SK-N-SH treated with all-trans-retinoic acid at 6 μM for 48 hours (cell line): ENCODE data around the gene POLE.

Experiments
- ATAC-seq: fragments of 200-7000 bp; cut with Tn5 transposase; 3 replicates; pipeline ENCODE4 v1.9.1; 2020; ENCODE audit warnings: mild to moderate bottlenecking, moderate library complexity
- ARNTL ChIP-seq: fragments of 450-650 bp; formaldehyde crosslinking; IDR thresholded peaks from 2 replicates; pipeline ENCODE4 v1.5.0; 2020; ENCODE audit warnings: low read depth, mild to moderate bottlenecking, moderate library complexity, borderline replicate concordance
- BACH2 ChIP-seq: fragments of 250-450 bp; sonication (Bioruptor Pico); IDR thresholded peaks from 2 replicates; pipeline ENCODE4 v1.9.0; 2021; ENCODE audit warnings: mild to moderate bottlenecking, borderline replicate concordance
- CREB5 ChIP-seq: fragments of 250-450 bp; sonication (Bioruptor Pico); IDR thresholded peaks from 2 replicates; pipeline ENCODE4 v1.5.1; 2020; ENCODE audit warnings: low read depth, mild to moderate bottlenecking, moderate library complexity
- CSDC2 ChIP-seq: fragments of 250-450 bp; sonication (Bioruptor Pico); IDR thresholded peaks from 2 replicates; pipeline ENCODE4 v1.5.0; 2020; ENCODE audit warnings: mild to moderate bottlenecking, moderate library complexity
- CSRNP3 ChIP-seq: fragments of 250-450 bp; sonication (Bioruptor Pico); IDR thresholded peaks from 2 replicates; pipeline ENCODE4 v1.5.1; 2021; ENCODE audit warnings: mild to moderate bottlenecking, moderate library complexity
- ESRRG ChIP-seq: fragments of 250-450 bp; sonication (Bioruptor Pico); IDR thresholded peaks from 2 replicates; pipeline ENCODE4 v1.6.1; 2021; ENCODE audit warnings: mild to moderate bottlenecking
- GLIS3 ChIP-seq: fragments of 250-450 bp; sonication (Bioruptor Pico); IDR thresholded peaks from 2 replicates; pipeline ENCODE4 v1.5.0; 2020; ENCODE audit warnings: mild to moderate bottlenecking, moderate library complexity
- ISL1 ChIP-seq: fragments of 250-450 bp; sonication (Bioruptor Pico); IDR thresholded peaks from 2 replicates; pipeline ENCODE4 v2.1.2; 2022; ENCODE audit warnings: mild to moderate bottlenecking, moderate library complexity
- OSR1 ChIP-seq: fragments of 250-450 bp; sonication (Bioruptor Pico); IDR thresholded peaks from 2 replicates; pipeline ENCODE4 v1.8.0; 2022; ENCODE audit warnings: moderate library complexity, mild to moderate bottlenecking, inconsistent platforms
- PATZ1 ChIP-seq: fragments of 250-450 bp; sonication (Bioruptor Pico); IDR thresholded peaks from 2 replicates; pipeline ENCODE4 v1.8.0; 2020; ENCODE audit warnings: mild to moderate bottlenecking, moderate library complexity, borderline replicate concordance
- POU6F1 ChIP-seq: fragments of 250-450 bp; sonication (Bioruptor Pico); IDR thresholded peaks from 2 replicates; pipeline ENCODE4 v1.8.0; 2021; ENCODE audit warnings: low read depth, mild to moderate bottlenecking, moderate library complexity, borderline replicate concordance
- PPARA ChIP-seq: fragments of 250-450 bp; sonication (Bioruptor Pico); IDR thresholded peaks from 2 replicates; pipeline ENCODE4 v1.5.0; 2020; ENCODE audit warnings: mild to moderate bottlenecking, borderline replicate concordance
- RARB ChIP-seq: fragments of 250-450 bp; sonication (Bioruptor Pico); IDR thresholded peaks from 2 replicates; pipeline ENCODE4 v1.8.0; 2021; ENCODE audit warnings: mild to moderate bottlenecking, moderate library complexity
- TCF4 ChIP-seq: fragments of 250-450 bp; sonication (Bioruptor Pico); IDR thresholded peaks from 2 replicates; pipeline ENCODE4 v1.8.0; 2021; ENCODE audit warnings: mild to moderate bottlenecking, moderate library complexity, borderline replicate concordance
- TSHZ2 ChIP-seq: fragments of 250-450 bp; sonication (Bioruptor Pico); IDR thresholded peaks from 2 replicates; pipeline ENCODE4 v1.5.0; 2020; ENCODE audit warnings: mild to moderate bottlenecking, moderate library complexity
- ZC3H10 ChIP-seq: fragments of 250-450 bp; sonication (Bioruptor Pico); IDR thresholded peaks from 2 replicates; pipeline ENCODE4 v1.5.1; 2021; ENCODE audit warnings: mild to moderate bottlenecking, moderate library complexity
- ZFP3 ChIP-seq: fragments of 250-450 bp; sonication (Bioruptor Pico); IDR thresholded peaks from 2 replicates; pipeline ENCODE4 v1.5.0; 2020; ENCODE audit warnings: mild to moderate bottlenecking, moderate library complexity
- ZFP30 ChIP-seq: fragments of 450-650 bp; formaldehyde crosslinking; IDR thresholded peaks from 2 replicates; pipeline ENCODE4 v1.5.0; 2022; ENCODE audit warnings: mild to moderate bottlenecking, moderate library complexity
- ZNF565 ChIP-seq: fragments of 450-650 bp; formaldehyde crosslinking; conservative IDR thresholded peaks from 2 replicates; pipeline ENCODE4 v1.5.0; 2020; ENCODE audit warnings: low read depth, mild to moderate bottlenecking, moderate library complexity
- ZNF70 ChIP-seq: fragments of 450-650 bp; formaldehyde crosslinking; IDR thresholded peaks from 2 replicates; pipeline ENCODE4 v1.5.0; 2020; ENCODE audit warnings: mild to moderate bottlenecking, moderate library complexity
- ZNF8 ChIP-seq: fragments of 450-650 bp; formaldehyde crosslinking; IDR thresholded peaks from 2 replicates; pipeline ENCODE4 v1.5.0; 2020; ENCODE audit warnings: mild to moderate bottlenecking, moderate library complexity

POLE gene

GRCh38 chr12:132635076-132635955 lies 51.8 kb downstream of the POLE start:
- no peak for TF ChIP-seq PATZ1 (CRISPR knock-in tag)
- TF ChIP-seq ISL1 (CRISPR knock-in tag), result no peak
- TF ChIP-seq ARNTL, result no peak
- no peak for TF ChIP-seq CSDC2 (CRISPR knock-in tag)
- no peak for TF ChIP-seq OSR1 (CRISPR knock-in tag)
- TF ChIP-seq ZC3H10, result no peak
- no peak for ATAC-seq

- no peak for ATAC-seq
- TF ChIP-seq CSDC2 (CRISPR knock-in tag), result no peak
- TF ChIP-seq ISL1 (CRISPR knock-in tag), result no peak
- no peak for TF ChIP-seq ESRRG (CRISPR knock-in tag)
- TF ChIP-seq GLIS3 (CRISPR knock-in tag), result no peak
- TF ChIP-seq CREB5, result no peak
- TF ChIP-seq ZFP30 (CRISPR knock-in tag), result no peak
- TF ChIP-seq POU6F1 (CRISPR knock-in tag), result no peak
- no peak for TF ChIP-seq PPARA (CRISPR knock-in tag)
- TF ChIP-seq ZC3H10, result no peak
- TF ChIP-seq TSHZ2 (CRISPR knock-in tag), result no peak
- TF ChIP-seq ARNTL, result no peak
- no peak for TF ChIP-seq OSR1 (CRISPR knock-in tag)
- no peak for TF ChIP-seq BACH2 (CRISPR knock-in tag)
- no peak for TF ChIP-seq ZNF565 (CRISPR knock-in tag)
- no peak for TF ChIP-seq TCF4 (CRISPR knock-in tag)
- no peak for TF ChIP-seq ZFP3 (CRISPR knock-in tag)
- TF ChIP-seq RARB, result no peak
Measured at GRCh38 chr12:132634411-132634990, 52.6 kb downstream of the POLE start.

- TF ChIP-seq ZNF70 (CRISPR knock-in tag) (no peak), ISL1 (CRISPR knock-in tag) (no peak), ZFP30 (CRISPR knock-in tag) (no peak), RARB (no peak)
- ATAC-seq, result no peak
Measured at GRCh38 chr12:132633901-132634300, 53.2 kb downstream of the POLE start.

GRCh38 chr12:132633398-132633797 lies 53.7 kb downstream of the POLE start:
- ATAC-seq, result no peak
- TF ChIP-seq PPARA (CRISPR knock-in tag) (no peak), ZNF70 (CRISPR knock-in tag) (no peak), ISL1 (CRISPR knock-in tag) (no peak), ZNF8 (CRISPR knock-in tag) (no peak), ZNF565 (CRISPR knock-in tag) (no peak), PATZ1 (CRISPR knock-in tag) (no peak), CSRNP3 (CRISPR knock-in tag) (no peak), CSDC2 (CRISPR knock-in tag) (no peak), ZC3H10 (no peak), ARNTL (no peak)
